HEK293 (cell line): ENCODE data around the gene PATL2.

Experiments used
- CTCF ChIA-PET: fragments of 350-600 bp; formaldehyde crosslinking; extraction: SDS; loops from one replicate; lab custom pipeline; 2021; ENCODE audit warnings: antibody characterized with exemption; lab: Yijun Ruan, JAX
- POLR2A ChIA-PET: fragments of 300-600 bp; formaldehyde crosslinking; extraction: SDS; loops from one replicate; lab custom pipeline; 2020; ENCODE audit warnings: antibody characterized with exemption, inconsistent platforms; lab: Yijun Ruan, JAX
- H3K27ac ChIP-seq: fragments of 200-500 bp; sonication (Bioruptor generic); 2 replicates; pipeline ENCODE4 v1.5.1; 2014; ENCODE audit warnings: low read depth, low read length, control low read depth, inconsistent platforms; ENCODE audit errors: extremely low read depth
- H3K36me3 ChIP-seq, 2 experiments: fragments of 200-500 bp in 1 of 2; sonication (Bioruptor generic) in 1 of 2; 1 replicate in 1 of 2; 2 replicates in 1 of 2; pipeline ENCODE4 v1.5.1; 2014 to 2017; ENCODE audit warnings: inconsistent platforms in 2 of 2, low read length in 2 of 2; ENCODE audit not compliant: control insufficient read depth in 2 of 2, insufficient read depth in 1 of 2
- H3K4me1 ChIP-seq: fragments of 200-500 bp; sonication (Bioruptor generic); 2 replicates; pipeline ENCODE4 v1.5.1; 2014; ENCODE audit warnings: mild to moderate bottlenecking, low read length, inconsistent platforms; ENCODE audit not compliant: control insufficient read depth, insufficient read depth
- H3K4me3 ChIP-seq: 2 replicates; pipeline ENCODE4 v1.5.1; 2011; ENCODE audit warnings: low read depth, mild to moderate bottlenecking, control low read depth, low read length, moderate library complexity
- H3K9me3 ChIP-seq: fragments of 200-500 bp; sonication (Bioruptor generic); 2 replicates; pipeline ENCODE4 v1.5.1; 2014; ENCODE audit warnings: low read depth, low read length, inconsistent platforms; ENCODE audit not compliant: control insufficient read depth, insufficient read depth
- GLIS2 ChIP-seq: fragments of 450-650 bp; formaldehyde crosslinking; IDR thresholded peaks from 2 replicates; pipeline ENCODE4 v1.5.1; 2016; ENCODE audit warnings: missing biosample characterization, missing genetic modification characterization
- KLF16 ChIP-seq: fragments of 450-650 bp; formaldehyde crosslinking; IDR thresholded peaks from 2 replicates; pipeline ENCODE4 v1.5.1; 2017; ENCODE audit warnings: missing biosample characterization, missing genetic modification characterization
- KLF8 ChIP-seq: fragments of 450-650 bp; formaldehyde crosslinking; IDR thresholded peaks from 2 replicates; pipeline ENCODE4 v1.5.1; 2016; ENCODE audit warnings: missing biosample characterization, missing genetic modification characterization
- REPIN1 ChIP-seq: fragments of 450-650 bp; formaldehyde crosslinking; IDR thresholded peaks from 2 replicates; pipeline ENCODE4 v1.5.1; 2017; ENCODE audit warnings: missing biosample characterization, missing genetic modification characterization, low read depth
- SP2 ChIP-seq: fragments of 450-650 bp; formaldehyde crosslinking; IDR thresholded peaks from 2 replicates; pipeline ENCODE4 v1.5.1; 2016; ENCODE audit warnings: missing biosample characterization, missing genetic modification characterization
- TRIM28 ChIP-seq: IDR thresholded peaks from 2 replicates; pipeline ENCODE4 v1.6.1; 2011; ENCODE audit warnings: low read length, control low read depth, borderline replicate concordance
- ZBTB49 ChIP-seq: fragments of 450-650 bp; formaldehyde crosslinking; IDR thresholded peaks from 2 replicates; pipeline ENCODE4 v1.5.1; 2016; ENCODE audit warnings: missing biosample characterization, missing genetic modification characterization, low read depth
- ZFP37 ChIP-seq: fragments of 450-650 bp; formaldehyde crosslinking; IDR thresholded peaks from 2 replicates; pipeline ENCODE4 v1.5.1; 2016; ENCODE audit warnings: missing biosample characterization, missing genetic modification characterization
- ZNF223 ChIP-seq: fragments of 450-650 bp; formaldehyde crosslinking; IDR thresholded peaks from 2 replicates; pipeline ENCODE4 v1.5.1; 2016; ENCODE audit warnings: missing biosample characterization, missing genetic modification characterization
- ZNF335 ChIP-seq: fragments of 450-650 bp; formaldehyde crosslinking; conservative IDR thresholded peaks from 2 replicates; pipeline ENCODE4 v1.5.1; 2016; ENCODE audit warnings: missing biosample characterization, missing genetic modification characterization
- ZNF529 ChIP-seq: fragments of 450-650 bp; formaldehyde crosslinking; IDR thresholded peaks from 2 replicates; pipeline ENCODE4 v1.5.1; 2017; ENCODE audit warnings: missing genetic modification characterization, missing biosample characterization; ENCODE audit not compliant: insufficient replicate concordance
- ZNF585B ChIP-seq: fragments of 450-650 bp; formaldehyde crosslinking; IDR thresholded peaks from 2 replicates; pipeline ENCODE4 v1.5.1; 2016; ENCODE audit warnings: missing biosample characterization, missing genetic modification characterization
- ZNF596 ChIP-seq: fragments of 450-650 bp; IDR thresholded peaks from 2 replicates; pipeline ENCODE4 v1.5.0; 2018; ENCODE audit warnings: missing biosample characterization, mild to moderate bottlenecking, missing genetic modification characterization, moderate library complexity
- ZNF626 ChIP-seq: fragments of 450-650 bp; sonication (Bioruptor Pico); formaldehyde crosslinking; IDR thresholded peaks from 2 replicates; pipeline ENCODE4 v1.5.1; 2018; ENCODE audit warnings: missing biosample characterization, missing genetic modification characterization, inconsistent platforms
- ZNF677 ChIP-seq: fragments of 450-650 bp; IDR thresholded peaks from 2 replicates; pipeline ENCODE4 v1.5.0; 2018; ENCODE audit warnings: missing biosample characterization, mild to moderate bottlenecking, missing genetic modification characterization, moderate library complexity
- ZNF791 ChIP-seq: fragments of 450-650 bp; formaldehyde crosslinking; IDR thresholded peaks from 2 replicates; pipeline ENCODE4 v1.5.1; 2016; ENCODE audit warnings: missing biosample characterization, missing genetic modification characterization
- ZSCAN30 ChIP-seq: fragments of 450-650 bp; IDR thresholded peaks from 2 replicates; pipeline ENCODE4 v1.5.1; 2018; ENCODE audit warnings: missing biosample characterization, mild to moderate bottlenecking, missing genetic modification characterization, moderate library complexity
- TF ChIP-seq, protein P1 (sequence below): fragments of 450-650 bp; formaldehyde crosslinking; optimal IDR thresholded peaks from 2 replicates; pipeline ENCODE3; 2016; ENCODE audit warnings: missing biosample characterization, mild to moderate bottlenecking, missing genetic modification characterization
- TF ChIP-seq, protein P2 (sequence below): fragments of 450-650 bp; formaldehyde crosslinking; IDR thresholded peaks from 2 replicates; pipeline ENCODE4 v1.5.1; 2017; ENCODE audit warnings: missing biosample characterization, missing genetic modification characterization
- TF ChIP-seq, protein P3 (sequence below): fragments of 450-650 bp; formaldehyde crosslinking; IDR thresholded peaks from 2 replicates; pipeline ENCODE4 v1.5.1; 2016; ENCODE audit warnings: missing biosample characterization, missing genetic modification characterization
- TF ChIP-seq, protein P4 (sequence below): fragments of 450-650 bp; formaldehyde crosslinking; IDR thresholded peaks from 2 replicates; pipeline ENCODE4 v1.5.1; 2017; ENCODE audit warnings: missing biosample characterization, mild to moderate bottlenecking, missing genetic modification characterization, moderate library complexity

The PATL2 gene

GRCh38 chr15:44656298-44656697 lies 54.8 kb downstream of the PATL2 start (continued):
- TF ChIP-seq, protein P1, sequence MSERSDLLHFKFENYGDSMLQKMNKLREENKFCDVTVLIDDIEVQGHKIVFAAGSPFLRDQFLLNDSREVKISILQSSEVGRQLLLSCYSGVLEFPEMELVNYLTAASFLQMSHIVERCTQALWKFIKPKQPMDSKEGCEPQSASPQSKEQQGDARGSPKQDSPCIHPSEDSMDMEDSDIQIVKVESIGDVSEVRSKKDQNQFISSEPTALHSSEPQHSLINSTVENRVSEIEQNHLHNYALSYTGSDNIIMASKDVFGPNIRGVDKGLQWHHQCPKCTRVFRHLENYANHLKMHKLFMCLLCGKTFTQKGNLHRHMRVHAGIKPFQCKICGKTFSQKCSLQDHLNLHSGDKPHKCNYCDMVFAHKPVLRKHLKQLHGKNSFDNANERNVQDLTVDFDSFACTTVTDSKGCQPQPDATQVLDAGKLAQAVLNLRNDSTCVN (tag by site-specific recombination): no peak
- TF ChIP-seq, protein P2, sequence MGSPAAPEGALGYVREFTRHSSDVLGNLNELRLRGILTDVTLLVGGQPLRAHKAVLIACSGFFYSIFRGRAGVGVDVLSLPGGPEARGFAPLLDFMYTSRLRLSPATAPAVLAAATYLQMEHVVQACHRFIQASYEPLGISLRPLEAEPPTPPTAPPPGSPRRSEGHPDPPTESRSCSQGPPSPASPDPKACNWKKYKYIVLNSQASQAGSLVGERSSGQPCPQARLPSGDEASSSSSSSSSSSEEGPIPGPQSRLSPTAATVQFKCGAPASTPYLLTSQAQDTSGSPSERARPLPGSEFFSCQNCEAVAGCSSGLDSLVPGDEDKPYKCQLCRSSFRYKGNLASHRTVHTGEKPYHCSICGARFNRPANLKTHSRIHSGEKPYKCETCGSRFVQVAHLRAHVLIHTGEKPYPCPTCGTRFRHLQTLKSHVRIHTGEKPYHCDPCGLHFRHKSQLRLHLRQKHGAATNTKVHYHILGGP: no peak

- H3K4me3 ChIP-seq: no peak overlapping the region
- no peak overlapping the region for H3K27ac ChIP-seq
- ChIA-PET CTCF (interaction anchor here (0.6 kb wide), 1 partner anchor 8 kb away, joined by 3 read pairs; the partner anchor contains the start of gene SPG11), POLR2A (no interaction called here)
- peaks cover 22 to 60% of the 10 kb centered on the region in 2 experiments for H3K36me3 ChIP-seq
- no peaks in the 10 kb centered on the region for H3K9me3 ChIP-seq
- TF ChIP-seq ZNF223 (no peak), TRIM28 (no peak), ZSCAN30 (no peak), ZNF626 (tag by site-specific recombination) (no peak), ZFP37 (no peak), ZNF791 (no peak), GLIS2 (tag by site-specific recombination) (no peak), ZBTB49 (tag by site-specific recombination) (no peak), REPIN1 (tag by site-specific recombination) (no peak), ZNF585B (tag by site-specific recombination) (no peak), SP2 (tag by site-specific recombination) (no peak), KLF8 (tag by site-specific recombination) (no peak), ZNF335 (tag by site-specific recombination) (no peak), KLF16 (tag by site-specific recombination) (no peak), ZNF677 (tag by site-specific recombination) (no peak), ZNF596 (tag by site-specific recombination) (no peak), ZNF529 (no peak)
- TF ChIP-seq, protein P3, sequence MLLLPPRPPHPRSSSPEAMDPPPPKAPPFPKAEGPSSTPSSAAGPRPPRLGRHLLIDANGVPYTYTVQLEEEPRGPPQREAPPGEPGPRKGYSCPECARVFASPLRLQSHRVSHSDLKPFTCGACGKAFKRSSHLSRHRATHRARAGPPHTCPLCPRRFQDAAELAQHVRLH (tag by site-specific recombination): no peak
- TF ChIP-seq, protein P4, sequence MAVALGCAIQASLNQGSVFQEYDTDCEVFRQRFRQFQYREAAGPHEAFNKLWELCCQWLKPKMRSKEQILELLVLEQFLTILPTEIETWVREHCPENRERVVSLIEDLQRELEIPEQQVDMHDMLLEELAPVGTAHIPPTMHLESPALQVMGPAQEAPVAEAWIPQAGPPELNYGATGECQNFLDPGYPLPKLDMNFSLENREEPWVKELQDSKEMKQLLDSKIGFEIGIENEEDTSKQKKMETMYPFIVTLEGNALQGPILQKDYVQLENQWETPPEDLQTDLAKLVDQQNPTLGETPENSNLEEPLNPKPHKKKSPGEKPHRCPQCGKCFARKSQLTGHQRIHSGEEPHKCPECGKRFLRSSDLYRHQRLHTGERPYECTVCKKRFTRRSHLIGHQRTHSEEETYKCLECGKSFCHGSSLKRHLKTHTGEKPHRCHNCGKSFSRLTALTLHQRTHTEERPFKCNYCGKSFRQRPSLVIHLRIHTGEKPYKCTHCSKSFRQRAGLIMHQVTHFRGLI (tag by site-specific recombination): no peak
- no peaks in the 10 kb centered on the region for H3K4me1 ChIP-seq
Observed at GRCh38 chr15:44654858-44655257, 56.3 kb downstream of the PATL2 start.
